HepG2 (cell line): Measurements from ENCODE around the gene UQCRC1. TPM values are rescaled to one million over a fixed set of nuclear protein-coding genes. Genes with fewer than 3 reads are reported as not detected.

Source experiments
- ETV5 ChIP-seq: IDR thresholded peaks from 2 replicates; pipeline ENCODE4 v1.6.1; 2018; ENCODE audit warnings: missing biosample characterization, missing genetic modification reagents, inconsistent platforms, borderline replicate concordance
- FOXA1 ChIP-seq, 2 experiments: fragments of 450-650 bp in 1 of 2; sonication (generic) in 1 of 2; formaldehyde crosslinking in 1 of 2; IDR thresholded peaks; 2 replicates each; pipeline versions ENCODE4 v1.4.0 to v1.6.1; 2016 to 2020; ENCODE audit warnings: missing genetic modification reagents in 1 of 2
- NAIF1 ChIP-seq: sonication (generic); formaldehyde crosslinking; IDR thresholded peaks from 2 replicates; pipeline ENCODE4 v1.5.0; 2020; ENCODE audit warnings: mild to moderate bottlenecking, missing genetic modification reagents, borderline replicate concordance
- NFE2L2 ChIP-seq: fragments of 150-350 bp; IDR thresholded peaks from 2 replicates; pipeline ENCODE4 v1.6.1; 2014; ENCODE audit warnings: low read length
- RNF2 ChIP-seq: fragments of 450-650 bp; conservative IDR thresholded peaks from 2 replicates; pipeline ENCODE4 v1.6.1; 2016; ENCODE audit warnings: low read depth
- SETDB1 ChIP-seq: sonication (generic); formaldehyde crosslinking; IDR thresholded peaks from 2 replicates; pipeline ENCODE4 v1.5.1; 2020; ENCODE audit warnings: missing genetic modification reagents, mild to moderate bottlenecking, borderline replicate concordance
- TCF7L2 ChIP-seq: IDR thresholded peaks from 2 replicates; pipeline ENCODE4 v1.6.1; 2011; ENCODE audit warnings: mild to moderate bottlenecking, low read depth, low read length, moderate library complexity
- TP53 ChIP-seq: sonication (generic); formaldehyde crosslinking; conservative IDR thresholded peaks from 2 replicates; pipeline ENCODE4 v1.4.0; 2020; ENCODE audit warnings: missing genetic modification reagents
- ZNF460 ChIP-seq: sonication (generic); formaldehyde crosslinking; IDR thresholded peaks from 2 replicates; pipeline ENCODE4 v1.5.1; 2020; ENCODE audit warnings: missing genetic modification reagents, mild to moderate bottlenecking, borderline replicate concordance
- ZNF614 ChIP-seq: IDR thresholded peaks from 2 replicates; pipeline ENCODE4 v1.6.1; 2018; ENCODE audit warnings: missing biosample characterization, missing genetic modification reagents, inconsistent platforms, borderline replicate concordance
- ZNF644 ChIP-seq: IDR thresholded peaks from 2 replicates; pipeline ENCODE4 v1.6.1; 2016; ENCODE audit warnings: low read depth
- ZNF674 ChIP-seq: sonication (generic); formaldehyde crosslinking; IDR thresholded peaks from 2 replicates; pipeline ENCODE4 v1.5.0; 2020; ENCODE audit warnings: low read depth, mild to moderate bottlenecking, missing genetic modification reagents
- ZNF7 ChIP-seq: IDR thresholded peaks from 2 replicates; pipeline ENCODE4 v1.6.1; 2016; ENCODE audit warnings: missing biosample characterization, missing genetic modification reagents
- polyA plus RNA-seq, 8 experiments: library from polyadenylated mRNA; depleted of rRNA in 3 of 8; stranded (reverse) in 7 of 8; unstranded in 1 of 8; fragments of >200 nt; fragmentation: Illumina TruSeq in 4 of 8; extraction: Trizol in 4 of 8; gene quantifications; 2 replicates each; pipeline versions ENCODE4 v1.2.1 to v1.2.3, GENCODE V29; 2011 to 2016; ENCODE audit warnings: low read depth in 4 of 8, missing spikeins in 1 of 8, mixed read lengths in 1 of 8; ENCODE audit not compliant: insufficient read depth in 1 of 8
- total RNA-seq, 5 experiments: library from RNA; depleted of rRNA; stranded (reverse); fragments of >200 nt; fragmentation: Illumina TruSeq; extraction: Trizol; gene quantifications; 2 replicates each; pipeline ENCODE4 v1.2.3, GENCODE V29; 2016; ENCODE audit warnings: low read depth in 1 of 5
- TF ChIP-seq, protein P1 (sequence below): sonication (generic); formaldehyde crosslinking; IDR thresholded peaks from 2 replicates; pipeline ENCODE4 v1.4.0; 2020; ENCODE audit warnings: low read depth, missing genetic modification reagents
- TF ChIP-seq, protein P2 (sequence below): sonication (generic); formaldehyde crosslinking; IDR thresholded peaks from 2 replicates; pipeline ENCODE4 v1.5.1; 2020; ENCODE audit warnings: mild to moderate bottlenecking, missing genetic modification reagents, moderate library complexity
- TF ChIP-seq, protein P3 (sequence below): sonication (generic); formaldehyde crosslinking; IDR thresholded peaks from 2 replicates; pipeline ENCODE4 v1.9.0; 2021; ENCODE audit warnings: missing genetic modification reagents, mild to moderate bottlenecking, borderline replicate concordance
- TF ChIP-seq, protein P4 (sequence below): sonication (generic); formaldehyde crosslinking; IDR thresholded peaks from 2 replicates; pipeline ENCODE4 v1.5.1; 2020; ENCODE audit warnings: missing genetic modification reagents, mild to moderate bottlenecking, borderline replicate concordance

UQCRC1 gene
- total and polyA plus RNA-seq, 2 of the 13 experiments (the other 11 are each of a cell fraction or from before 2014, with no cell fraction given) = 316 to 680 TPM

DNA sequence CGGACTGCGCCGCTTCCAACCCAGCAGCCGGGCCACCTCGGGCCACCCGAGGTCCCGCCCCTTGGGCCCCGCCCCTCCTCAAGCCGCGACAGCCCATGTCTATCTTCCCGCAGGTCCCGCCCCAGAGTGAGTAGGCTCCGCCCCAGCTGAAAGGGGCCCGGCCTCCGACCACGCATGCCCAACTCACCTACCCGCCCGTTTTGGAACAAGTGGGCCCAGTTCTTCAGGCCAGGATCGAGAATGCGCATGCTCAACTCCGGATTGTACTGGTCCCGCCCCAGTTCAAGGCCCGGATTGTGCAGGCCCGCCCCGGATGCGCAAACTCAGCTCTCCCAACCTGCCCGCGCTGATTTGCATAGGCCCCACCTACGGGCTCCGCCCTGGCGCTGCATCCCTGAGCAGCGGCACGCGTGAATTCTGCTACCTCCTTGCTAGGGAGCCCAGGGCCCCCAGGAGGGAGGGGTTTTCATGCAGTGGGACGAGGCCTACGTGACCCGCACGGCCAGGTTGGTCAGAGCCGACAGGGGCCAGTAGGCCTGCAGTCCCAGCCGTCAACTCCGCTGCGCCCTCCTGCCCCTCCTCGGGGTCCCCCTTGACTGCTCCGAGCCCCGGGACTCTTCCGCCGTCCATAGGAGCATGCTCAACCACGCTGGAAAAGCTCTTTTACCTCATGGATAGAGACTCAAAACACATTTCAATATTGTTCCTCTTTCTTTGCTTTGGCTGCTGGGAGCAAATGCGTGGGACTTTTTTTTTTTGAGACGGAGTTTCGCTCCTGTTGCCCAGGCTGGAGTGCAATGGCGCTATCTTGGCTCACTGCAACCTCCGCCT lies 52.4 kb downstream of the UQCRC1 start, which contains the start of gene PFKFB4 (continued):
- TF ChIP-seq, protein P1, sequence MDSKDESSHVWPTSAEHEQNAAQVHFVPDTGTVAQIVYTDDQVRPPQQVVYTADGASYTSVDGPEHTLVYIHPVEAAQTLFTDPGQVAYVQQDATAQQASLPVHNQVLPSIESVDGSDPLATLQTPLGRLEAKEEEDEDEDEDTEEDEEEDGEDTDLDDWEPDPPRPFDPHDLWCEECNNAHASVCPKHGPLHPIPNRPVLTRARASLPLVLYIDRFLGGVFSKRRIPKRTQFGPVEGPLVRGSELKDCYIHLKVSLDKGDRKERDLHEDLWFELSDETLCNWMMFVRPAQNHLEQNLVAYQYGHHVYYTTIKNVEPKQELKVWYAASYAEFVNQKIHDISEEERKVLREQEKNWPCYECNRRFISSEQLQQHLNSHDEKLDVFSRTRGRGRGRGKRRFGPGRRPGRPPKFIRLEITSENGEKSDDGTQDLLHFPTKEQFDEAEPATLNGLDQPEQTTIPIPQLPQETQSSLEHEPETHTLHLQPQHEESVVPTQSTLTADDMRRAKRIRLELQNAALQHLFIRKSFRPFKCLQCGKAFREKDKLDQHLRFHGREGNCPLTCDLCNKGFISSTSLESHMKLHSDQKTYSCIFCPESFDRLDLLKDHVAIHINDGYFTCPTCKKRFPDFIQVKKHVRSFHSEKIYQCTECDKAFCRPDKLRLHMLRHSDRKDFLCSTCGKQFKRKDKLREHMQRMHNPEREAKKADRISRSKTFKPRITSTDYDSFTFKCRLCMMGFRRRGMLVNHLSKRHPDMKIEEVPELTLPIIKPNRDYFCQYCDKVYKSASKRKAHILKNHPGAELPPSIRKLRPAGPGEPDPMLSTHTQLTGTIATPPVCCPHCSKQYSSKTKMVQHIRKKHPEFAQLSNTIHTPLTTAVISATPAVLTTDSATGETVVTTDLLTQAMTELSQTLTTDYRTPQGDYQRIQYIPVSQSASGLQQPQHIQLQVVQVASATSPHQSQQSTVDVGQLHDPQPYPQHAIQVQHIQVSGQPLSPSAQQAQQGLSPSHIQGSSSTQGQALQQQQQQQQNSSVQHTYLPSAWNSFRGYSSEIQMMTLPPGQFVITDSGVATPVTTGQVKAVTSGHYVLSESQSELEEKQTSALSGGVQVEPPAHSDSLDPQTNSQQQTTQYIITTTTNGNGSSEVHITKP (CRISPR knock-in tag) = peak; percentile 84; the same call in 1 of the 2 replicates
- TF ChIP-seq, protein P2, sequence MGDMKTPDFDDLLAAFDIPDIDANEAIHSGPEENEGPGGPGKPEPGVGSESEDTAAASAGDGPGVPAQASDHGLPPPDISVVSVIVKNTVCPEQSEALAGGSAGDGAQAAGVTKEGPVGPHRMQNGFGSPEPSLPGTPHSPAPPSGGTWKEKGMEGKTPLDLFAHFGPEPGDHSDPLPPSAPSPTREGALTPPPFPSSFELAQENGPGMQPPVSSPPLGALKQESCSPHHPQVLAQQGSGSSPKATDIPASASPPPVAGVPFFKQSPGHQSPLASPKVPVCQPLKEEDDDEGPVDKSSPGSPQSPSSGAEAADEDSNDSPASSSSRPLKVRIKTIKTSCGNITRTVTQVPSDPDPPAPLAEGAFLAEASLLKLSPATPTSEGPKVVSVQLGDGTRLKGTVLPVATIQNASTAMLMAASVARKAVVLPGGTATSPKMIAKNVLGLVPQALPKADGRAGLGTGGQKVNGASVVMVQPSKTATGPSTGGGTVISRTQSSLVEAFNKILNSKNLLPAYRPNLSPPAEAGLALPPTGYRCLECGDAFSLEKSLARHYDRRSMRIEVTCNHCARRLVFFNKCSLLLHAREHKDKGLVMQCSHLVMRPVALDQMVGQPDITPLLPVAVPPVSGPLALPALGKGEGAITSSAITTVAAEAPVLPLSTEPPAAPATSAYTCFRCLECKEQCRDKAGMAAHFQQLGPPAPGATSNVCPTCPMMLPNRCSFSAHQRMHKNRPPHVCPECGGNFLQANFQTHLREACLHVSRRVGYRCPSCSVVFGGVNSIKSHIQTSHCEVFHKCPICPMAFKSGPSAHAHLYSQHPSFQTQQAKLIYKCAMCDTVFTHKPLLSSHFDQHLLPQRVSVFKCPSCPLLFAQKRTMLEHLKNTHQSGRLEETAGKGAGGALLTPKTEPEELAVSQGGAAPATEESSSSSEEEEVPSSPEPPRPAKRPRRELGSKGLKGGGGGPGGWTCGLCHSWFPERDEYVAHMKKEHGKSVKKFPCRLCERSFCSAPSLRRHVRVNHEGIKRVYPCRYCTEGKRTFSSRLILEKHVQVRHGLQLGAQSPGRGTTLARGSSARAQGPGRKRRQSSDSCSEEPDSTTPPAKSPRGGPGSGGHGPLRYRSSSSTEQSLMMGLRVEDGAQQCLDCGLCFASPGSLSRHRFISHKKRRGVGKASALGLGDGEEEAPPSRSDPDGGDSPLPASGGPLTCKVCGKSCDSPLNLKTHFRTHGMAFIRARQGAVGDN (CRISPR knock-in tag) = peak; percentile 96
- TF ChIP-seq NFE2L2 = no peak
- TF ChIP-seq RNF2 = no peak
- TF ChIP-seq, protein P3, sequence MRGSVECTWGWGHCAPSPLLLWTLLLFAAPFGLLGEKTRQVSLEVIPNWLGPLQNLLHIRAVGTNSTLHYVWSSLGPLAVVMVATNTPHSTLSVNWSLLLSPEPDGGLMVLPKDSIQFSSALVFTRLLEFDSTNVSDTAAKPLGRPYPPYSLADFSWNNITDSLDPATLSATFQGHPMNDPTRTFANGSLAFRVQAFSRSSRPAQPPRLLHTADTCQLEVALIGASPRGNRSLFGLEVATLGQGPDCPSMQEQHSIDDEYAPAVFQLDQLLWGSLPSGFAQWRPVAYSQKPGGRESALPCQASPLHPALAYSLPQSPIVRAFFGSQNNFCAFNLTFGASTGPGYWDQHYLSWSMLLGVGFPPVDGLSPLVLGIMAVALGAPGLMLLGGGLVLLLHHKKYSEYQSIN (CRISPR knock-in tag) = no peak
- no peak for TF ChIP-seq ZNF674
- peak; percentile 68; the same call in 1 of the 2 replicates for TF ChIP-seq NAIF1 (CRISPR knock-in tag)
- TF ChIP-seq TP53 (CRISPR knock-in tag) = no peak; the same call in 1 of the 2 replicates
- TF ChIP-seq SETDB1 (CRISPR knock-in tag) = no peak
- no peak for TF ChIP-seq TCF7L2
- TF ChIP-seq ZNF614 = peak; percentile 79; the same call in 1 of the 2 replicates
- no peak; the same call in 1 of the 2 replicates for TF ChIP-seq ZNF460 (CRISPR knock-in tag)
- TF ChIP-seq ZNF644 (CRISPR knock-in tag) = no peak
- no peak for TF ChIP-seq FOXA1 (IDR thresholded peaks at IDR 0.05)
- TF ChIP-seq FOXA1 (CRISPR knock-in tag; IDR thresholded peaks at IDR 0.05) = 0 out of 2 replicates have a peak, but pooled peaks have one; percentile 2
- TF ChIP-seq ZNF7 = no peak
- TF ChIP-seq ETV5 = peak; percentile 90; the same call in 1 of the 2 replicates
- TF ChIP-seq, protein P4, sequence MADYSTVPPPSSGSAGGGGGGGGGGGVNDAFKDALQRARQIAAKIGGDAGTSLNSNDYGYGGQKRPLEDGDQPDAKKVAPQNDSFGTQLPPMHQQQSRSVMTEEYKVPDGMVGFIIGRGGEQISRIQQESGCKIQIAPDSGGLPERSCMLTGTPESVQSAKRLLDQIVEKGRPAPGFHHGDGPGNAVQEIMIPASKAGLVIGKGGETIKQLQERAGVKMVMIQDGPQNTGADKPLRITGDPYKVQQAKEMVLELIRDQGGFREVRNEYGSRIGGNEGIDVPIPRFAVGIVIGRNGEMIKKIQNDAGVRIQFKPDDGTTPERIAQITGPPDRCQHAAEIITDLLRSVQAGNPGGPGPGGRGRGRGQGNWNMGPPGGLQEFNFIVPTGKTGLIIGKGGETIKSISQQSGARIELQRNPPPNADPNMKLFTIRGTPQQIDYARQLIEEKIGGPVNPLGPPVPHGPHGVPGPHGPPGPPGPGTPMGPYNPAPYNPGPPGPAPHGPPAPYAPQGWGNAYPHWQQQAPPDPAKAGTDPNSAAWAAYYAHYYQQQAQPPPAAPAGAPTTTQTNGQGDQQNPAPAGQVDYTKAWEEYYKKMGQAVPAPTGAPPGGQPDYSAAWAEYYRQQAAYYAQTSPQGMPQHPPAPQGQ = no peak
